Gastrocnemius medialis (tissue), 4 donors: Measurements from ENCODE around the gene GPR62. TPM values are rescaled to one million over a fixed set of nuclear protein-coding genes. Genes with fewer than 3 reads are reported as not detected.

ENCODE experiments used
- ATAC-seq, 2 donors: fragments of 150-250 bp; one replicate each; pipeline ENCODE4 v1.9.1; 2016
- DNase-seq, 2 donors: peaks; one replicate each; pipeline ENCODE4 v3.0.0-alpha.2; 2019
- H3K27ac ChIP-seq, 4 donors: fragments of 200-600 bp; sonication (generic); 1 replicate in 1 of 4; 2 replicates in 3 of 4; pipeline ENCODE4 v1.5.1; 2016 to 2018; ENCODE audit warnings: mild to moderate bottlenecking in 2 of 4, moderate library complexity in 1 of 4
- H3K27me3 ChIP-seq, 3 donors: fragments of 200-600 bp; sonication (generic) in 2 of 3; 1 replicate in 1 of 3; 2 replicates in 2 of 3; pipeline versions ENCODE4 v1.5.1 to v1.6.0; 2016 to 2019; ENCODE audit warnings: mild to moderate bottlenecking in 1 of 3, moderate library complexity in 1 of 3
- H3K36me3 ChIP-seq, 2 donors: fragments of 200-600 bp; sonication (generic) in 1 of 2; one replicate each; pipeline ENCODE4 v1.5.1; 2017 to 2018
- H3K4me1 ChIP-seq, 2 donors: fragments of 200-600 bp; sonication (generic) in 1 of 2; one replicate each; pipeline ENCODE4 v1.5.1; 2016 to 2017; ENCODE audit warnings: mild to moderate bottlenecking in 2 of 2
- H3K4me3 ChIP-seq, 4 donors: fragments of 200-600 bp; sonication (generic) in 3 of 4; 1 replicate in 1 of 4; 2 replicates in 3 of 4; pipeline ENCODE4 v1.5.1; 2016 to 2019; ENCODE audit warnings: mild to moderate bottlenecking in 2 of 4
- H3K9me3 ChIP-seq, 3 donors: fragments of 200-600 bp; sonication (generic) in 2 of 3; 1 replicate in 1 of 3; 2 replicates in 2 of 3; pipeline ENCODE4 v1.5.1; 2016 to 2019
- CTCF ChIP-seq, 5 experiments: fragments of 450-650 bp in 3 of 5; fragments of 200-600 bp in 2 of 5; sonication (generic) in 2 of 5; IDR thresholded peaks in 4 of 5; conservative IDR thresholded peaks in 1 of 5; 1 replicate in 4 of 5; 2 replicates in 1 of 5; pipeline ENCODE4 v1.5.1; 2016 to 2019; ENCODE audit warnings: antibody characterized with exemption in 5 of 5, mild to moderate bottlenecking in 3 of 5, moderate library complexity in 3 of 5
- POLR2A ChIP-seq, 2 donors: fragments of 450-650 bp; IDR thresholded peaks; one replicate each; pipeline ENCODE4 v1.6.1; 2017; ENCODE audit warnings: antibody characterized with exemption in 2 of 2, mild to moderate bottlenecking in 2 of 2, moderate library complexity in 2 of 2
- in situ Hi-C, 4 donors: fragments of 200-750 bp; cut with MboI; loops; one replicate each; pipeline versions ENCODE4 v1.15.0 to v1.8.0; 2017; ENCODE audit warnings: low sequenced_read_pairs in 4 of 4
- intact Hi-C: fragments of 100-400 bp; cut with DNase I; formaldehyde crosslinking; loops from one replicate; pipeline ENCODE4 v1.15.1; 2023; ENCODE audit warnings: low total_unique reads
- total RNA-seq, 4 donors: library from RNA; depleted of rRNA; stranded (reverse); fragments of >200 nt; gene quantifications; one replicate each; pipeline versions ENCODE4 v1.1.0 to v1.2.3, GENCODE V29; 2016

GPR62 gene
- total RNA-seq, 4 donors from 2014 or later: 0.18 to 2.5 (median 0.37) TPM

GRCh38 chr3:51997172-51997571 lies 42.0 kb downstream of the GPR62 start:
- H3K27me3 ChIP-seq: no peaks in the 10 kb centered on the region
- no peak for TF ChIP-seq POLR2A (IDR thresholded peaks at IDR 0.05)
- peaks cover 0 to 24% of the 10 kb centered on the region in 2 donors for H3K36me3 ChIP-seq
- H3K4me1 ChIP-seq: peaks cover 20 to 26% of the 10 kb centered on the region in 2 donors
- ATAC-seq (no peak), DNase-seq (no peak)
- intact Hi-C loops: loop anchor here (5.0 kb wide), 1 partner anchor 75 kb away; no protein-coding TSS in a partner anchor
- in situ Hi-C loops: loop anchor here in 2 of 4 donors (10.0 kb wide), 1 partner anchor 52 kb away; the partner anchor contains the start of genes PARP3 (in 2 of the 2) and RRP9 (in 2 of the 2)
- no peak overlapping the region for H3K27ac ChIP-seq
- H3K4me3 ChIP-seq: no peak overlapping the region
- H3K9me3 ChIP-seq: no peaks in the 10 kb centered on the region

- Histone ChIP-seq H3K4me3 (no peak overlapping the region), H3K9me3 (no peaks in the 10 kb centered on the region), H3K4me1 (peaks cover 20% of the 10 kb centered on the region in 2 donors), H3K36me3 (peaks cover 0 to 18% of the 10 kb centered on the region in 2 donors), H3K27me3 (no peaks in the 10 kb centered on the region), H3K27ac (no peak overlapping the region)
- no peak for DNase-seq
- no peak for TF ChIP-seq CTCF (IDR thresholded peaks at IDR 0.05 in 4 of 5, conservative IDR thresholded peaks at IDR 0.05 in 1 of 5)
- TF ChIP-seq POLR2A (IDR thresholded peaks at IDR 0.05): no peak
- no peak for ATAC-seq
- intact Hi-C loops (loop anchor here (5.0 kb wide), 1 partner anchor 74 kb away; no protein-coding TSS in a partner anchor), in situ Hi-C loops (loop anchor here in 2 of 4 donors (10.0 kb wide), 1 partner anchor 53 kb away; the partner anchor contains the start of genes PARP3 (in 2 of the 2) and RRP9 (in 2 of the 2))
These were observed 42.9 kb downstream of the GPR62 start for GRCh38 chr3:51997935-51998596.

- ATAC-seq (no peak), DNase-seq (no peak)
- intact Hi-C loops: loop anchor here (5.0 kb wide), 1 partner anchor 74 kb away; no protein-coding TSS in a partner anchor
- Histone ChIP-seq H3K27me3 (no peaks in the 10 kb centered on the region), H3K4me1 (peaks cover 15 to 20% of the 10 kb centered on the region in 2 donors), H3K36me3 (peaks cover 0 to 11% of the 10 kb centered on the region in 2 donors), H3K27ac (no peak overlapping the region), H3K9me3 (no peaks in the 10 kb centered on the region), H3K4me3 (no peak overlapping the region)
- in situ Hi-C loops: loop anchor here in 2 of 4 donors (10.0 kb wide), 1 partner anchor 54 kb away; the partner anchor contains the start of genes PARP3 (in 2 of the 2) and RRP9 (in 2 of the 2)
- no peak for TF ChIP-seq CTCF (IDR thresholded peaks at IDR 0.05 in 4 of 5, conservative IDR thresholded peaks at IDR 0.05 in 1 of 5)
- TF ChIP-seq POLR2A (IDR thresholded peaks at IDR 0.05): no peak
These were observed 43.6 kb downstream of the GPR62 start for GRCh38 chr3:51998774-51999173.

GRCh38 chr3:51999846-52000245 lies 44.7 kb downstream of the GPR62 start:
- no peak for DNase-seq
- H3K36me3 ChIP-seq: peaks cover 0 to under 1% of the 10 kb centered on the region in 2 donors
- H3K27me3 ChIP-seq: no peaks in the 10 kb centered on the region
- in situ Hi-C loops (loop anchor here (5.0 to 10.0 kb wide), 5 partner anchors 52 to 142 kb away; partner anchors contain the start of genes DUSP7 (in 3 of the 4), PARP3 (in 2 of the 4) and RRP9 (in 2 of the 4)), intact Hi-C loops (loop anchor here (5.0 to 10.0 kb wide), 2 partner anchors 72 to 335 kb away; no protein-coding TSS in a partner anchor)
- peaks cover 11 to 18% of the 10 kb centered on the region in 2 donors for H3K4me1 ChIP-seq
- no peak for ATAC-seq
- no peak overlapping the region for H3K27ac ChIP-seq
- TF ChIP-seq POLR2A (IDR thresholded peaks at IDR 0.05) (no peak), CTCF (IDR thresholded peaks at IDR 0.05 in 4 of 5, conservative IDR thresholded peaks at IDR 0.05 in 1 of 5) (no peak)
- H3K9me3 ChIP-seq: no peaks in the 10 kb centered on the region
- no peak overlapping the region for H3K4me3 ChIP-seq

- in situ Hi-C loops: loop anchor here (5.0 to 10.0 kb wide), 4 partner anchors 51 to 141 kb away; partner anchors contain the start of gene DUSP7 (in 3 of the 4)
- TF ChIP-seq POLR2A (IDR thresholded peaks at IDR 0.05): no peak
- TF ChIP-seq CTCF (IDR thresholded peaks at IDR 0.05 in 4 of 5, conservative IDR thresholded peaks at IDR 0.05 in 1 of 5): peak; percentile 86 to 98 (median 97)
- ATAC-seq (peak; percentile 55 to 78), DNase-seq (peak; percentile 40 to 73)
- Histone ChIP-seq H3K9me3 (no peaks in the 10 kb centered on the region), H3K36me3 (no peaks in the 10 kb centered on the region), H3K4me1 (peaks cover 21 to 29% of the 10 kb centered on the region in 2 donors), H3K27me3 (no peaks in the 10 kb centered on the region), H3K4me3 (no peak overlapping the region), H3K27ac (no peak overlapping the region)
- intact Hi-C loops: loop anchor here (1.0 to 10.0 kb wide), 4 partner anchors 52 to 333 kb away; no protein-coding TSS in a partner anchor
These were observed 46.3 kb downstream of the GPR62 start for GRCh38 chr3:52001443-52001974.
